Measurements from ENCODE around the gene HDAC10.

The HDAC10 gene

DNA sequence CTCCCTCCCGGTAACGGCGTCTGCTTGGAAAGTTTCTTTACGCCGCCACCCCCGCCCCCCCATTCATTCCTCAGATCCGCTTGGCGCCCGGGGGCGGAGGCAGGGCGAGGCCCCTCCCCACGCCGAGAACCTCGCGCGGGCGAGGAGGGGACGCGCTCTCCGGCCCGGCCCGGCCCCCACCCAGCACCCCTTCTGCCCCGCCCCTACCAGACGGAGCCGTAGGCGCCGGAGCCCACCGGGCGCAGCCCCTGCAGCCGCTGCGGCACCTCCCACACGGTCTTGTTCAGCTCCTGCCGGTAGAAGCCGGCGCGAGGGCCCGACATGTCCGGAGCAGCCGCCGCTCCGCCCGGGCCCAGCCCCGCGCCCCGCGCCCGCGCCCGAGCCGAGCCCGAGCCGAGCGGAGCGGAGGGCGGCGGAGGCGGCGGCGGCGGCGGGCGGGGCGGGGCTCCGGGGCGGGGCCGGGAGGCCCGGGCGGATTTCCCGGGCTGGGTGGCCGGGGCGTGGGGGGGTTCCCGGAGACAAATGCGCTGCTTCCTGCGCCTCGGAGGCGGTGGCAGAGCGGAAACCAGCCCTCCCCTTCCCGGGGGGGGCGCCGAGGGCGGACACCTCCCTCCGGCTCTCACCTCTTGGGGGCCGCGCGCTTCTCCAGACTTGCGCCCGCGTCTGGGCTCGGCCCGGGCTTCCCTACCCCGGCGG, 19.1 kb upstream of the HDAC10 start, which contains the start of gene MAPK11:
MAPK11 (minus strand) TSS at position 411 of the 696 bp plus-strand sequence; CDS start at position 323, 88 bp downstream.
- peaks cover under 1% of the 10 kb centered on the region for H3K79me1 ChIP-seq (ENCODE audit: low read depth, low read length)
- H2BK15ac ChIP-seq (ENCODE audit: low read length): peak within 1 kb of the TSS; percentile 92
- WGBS, 2 donors (ENCODE audit: extremely low coverage in 2 of 2, insufficient read length in 2 of 2, insufficient replicate concordance in 1 of 2): no CpG with 5 or more reads among the region's 92 CpGs
- H3K4ac ChIP-seq (ENCODE audit: low read length): no peak within 1 kb of the TSS
- H4K91ac ChIP-seq (ENCODE audit: low read depth, low read length, poor library complexity): no peak within 1 kb of the TSS
- H3K4me1 ChIP-seq (ENCODE audit: control insufficient read depth in 2 of 2, insufficient read depth in 1 of 2, low read depth in 1 of 2, low read length in 2 of 2): peaks cover 26 to 27% of the 10 kb centered on the region in 2 donors
- peak within 1 kb of the TSS; percentile 86 for H2AFZ ChIP-seq (ENCODE audit: low read length)
- peak within 1 kb of the TSS; percentile 67 for H3K23ac ChIP-seq (ENCODE audit: low read depth, low read length, poor library complexity)
- peaks cover 0 to 9% (median 0%) of the 10 kb centered on the region in 3 experiments for H3K27me3 ChIP-seq (ENCODE audit: control insufficient read depth in 3 of 3, insufficient read depth in 3 of 3, low read depth in 1 of 3, low read length in 3 of 3)
- H3K14ac ChIP-seq (ENCODE audit: low read length): no peak within 1 kb of the TSS
- H3K4me2 ChIP-seq (ENCODE audit: insufficient read depth, low read length, poor library complexity, severe bottlenecking): peak within 1 kb of the TSS; percentile 83
- peak within 1 kb of the TSS; percentile 87 for H2BK5ac ChIP-seq (ENCODE audit: low read length)
- H3K27ac ChIP-seq (replicated peaks; ENCODE audit: low read length): peak within 1 kb of the TSS; percentile 93
- peaks cover 4 to 6% of the 10 kb centered on the region in 2 donors for H3K9me3 ChIP-seq (replicated peaks in 1 of 2; ENCODE audit: control insufficient read depth in 2 of 2, insufficient read depth in 1 of 2, low read depth in 1 of 2, low read length in 2 of 2)
- H3K18ac ChIP-seq (ENCODE audit: low read length): peak within 1 kb of the TSS; percentile 94
- no peak within 1 kb of the TSS for H4K8ac ChIP-seq (ENCODE audit: low read depth, low read length)
- peak within 1 kb of the TSS; percentile 67 to 71 for H3K4me3 ChIP-seq (ENCODE audit: low read length in 2 of 2)
- DNase-seq (ENCODE audit: low spot score): peak; percentile 26
- H2AK5ac ChIP-seq (ENCODE audit: low read depth, low read length): peak within 1 kb of the TSS; percentile 98
- peak within 1 kb of the TSS; percentile 77 for H2BK12ac ChIP-seq (ENCODE audit: low read length)
- H3K9ac ChIP-seq (ENCODE audit: low read depth, low read length, poor library complexity): no peak within 1 kb of the TSS
- H3K36me3 ChIP-seq (replicated peaks in 1 of 2; ENCODE audit: control insufficient read depth in 2 of 2, insufficient read depth in 2 of 2, low read length in 2 of 2): peaks cover 3 to 21% of the 10 kb centered on the region in 2 donors
- peak within 1 kb of the TSS; percentile 63 for H2BK120ac ChIP-seq (ENCODE audit: low read depth, low read length)

DNA sequence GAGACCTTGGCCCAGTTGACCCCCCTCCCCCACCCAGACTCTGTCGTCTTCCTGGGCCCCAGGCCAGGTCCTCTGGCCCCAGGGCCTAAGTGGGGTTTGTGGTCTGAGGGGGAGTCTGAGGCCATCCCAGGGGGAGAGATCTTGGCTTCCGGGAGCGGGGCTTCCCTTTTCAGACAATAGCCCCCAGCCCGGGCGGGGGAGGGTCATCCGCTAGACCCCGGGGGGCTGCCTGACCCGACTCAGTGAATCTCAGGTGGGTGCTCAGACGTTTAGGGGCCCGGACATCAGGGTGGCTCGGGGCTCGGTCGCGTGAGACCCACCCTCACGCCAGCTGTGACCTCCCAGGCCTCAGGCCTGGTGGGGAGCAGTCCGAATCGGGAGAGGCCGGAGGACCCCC, 18.5 kb upstream of the HDAC10 start:
- Histone ChIP-seq H3K4ac (ENCODE audit: low read length) (no peak overlapping the region), H3K23ac (ENCODE audit: low read depth, low read length, poor library complexity) (peak overlapping the region; percentile 59), H3K36me3 (replicated peaks in 1 of 2; ENCODE audit: control insufficient read depth in 2 of 2, insufficient read depth in 2 of 2, low read length in 2 of 2) (peaks cover 0 to 19% of the 10 kb centered on the region in 2 donors), H2BK120ac (ENCODE audit: low read depth, low read length) (no peak overlapping the region), H2AK5ac (ENCODE audit: low read depth, low read length) (peak overlapping the region; percentile 98), H2BK5ac (ENCODE audit: low read length) (no peak overlapping the region), H3K27me3 (ENCODE audit: control insufficient read depth in 3 of 3, insufficient read depth in 3 of 3, low read depth in 1 of 3, low read length in 3 of 3) (peaks cover 0 to 9% (median 0%) of the 10 kb centered on the region in 3 experiments), H3K9me3 (replicated peaks in 1 of 2; ENCODE audit: control insufficient read depth in 2 of 2, insufficient read depth in 1 of 2, low read depth in 1 of 2, low read length in 2 of 2) (peaks cover 4 to 6% of the 10 kb centered on the region in 2 donors), H4K8ac (ENCODE audit: low read depth, low read length) (no peak overlapping the region), H3K9ac (ENCODE audit: low read depth, low read length, poor library complexity) (no peak overlapping the region), H3K4me2 (ENCODE audit: insufficient read depth, low read length, poor library complexity, severe bottlenecking) (peak overlapping the region; percentile 69), H2BK12ac (ENCODE audit: low read length) (peak overlapping the region; percentile 77), H4K91ac (ENCODE audit: low read depth, low read length, poor library complexity) (no peak overlapping the region), H3K14ac (ENCODE audit: low read length) (no peak overlapping the region), H3K27ac (replicated peaks; ENCODE audit: low read length) (no peak overlapping the region), H3K4me1 (ENCODE audit: control insufficient read depth in 2 of 2, insufficient read depth in 1 of 2, low read depth in 1 of 2, low read length in 2 of 2) (peaks cover 25 to 26% of the 10 kb centered on the region in 2 donors), H2BK15ac (ENCODE audit: low read length) (peak overlapping the region; percentile 13), H2AFZ (ENCODE audit: low read length) (peak overlapping the region; percentile 86), H3K4me3 (ENCODE audit: low read length in 2 of 2) (peak overlapping the region; percentile 67 to 71), H3K18ac (ENCODE audit: low read length) (peak overlapping the region; percentile 85), H3K79me1 (ENCODE audit: low read depth, low read length) (no peaks in the 10 kb centered on the region)
- no peak for DNase-seq (ENCODE audit: low spot score)
- WGBS, 2 donors (ENCODE audit: extremely low coverage in 2 of 2, insufficient read length in 2 of 2, insufficient replicate concordance in 1 of 2): no CpG with 5 or more reads among the region's 18 CpGs

DNA sequence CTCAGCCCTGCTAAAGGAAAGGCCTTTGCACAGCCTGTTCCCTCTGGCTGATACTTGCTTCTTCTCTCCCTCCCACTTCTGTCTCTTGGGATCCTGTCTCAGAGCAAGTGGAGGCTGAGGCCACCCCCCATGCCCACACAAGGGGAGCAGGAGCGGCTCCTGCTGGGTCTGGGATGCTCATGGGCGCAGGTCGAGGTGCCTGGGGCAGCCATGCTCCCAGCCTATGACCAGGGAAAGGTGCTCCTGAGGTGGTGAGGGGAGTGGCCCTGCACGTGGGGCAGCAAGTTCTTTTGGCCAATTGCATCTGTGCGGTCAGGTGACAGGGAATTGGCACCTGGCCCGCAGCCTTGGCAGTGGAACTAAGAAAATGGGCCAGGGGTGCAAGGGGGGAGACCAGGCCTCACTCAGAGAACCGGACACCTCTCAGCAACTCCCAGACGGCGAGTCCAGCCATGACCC, 17.6 kb upstream of the HDAC10 start:
- no CpG with 5 or more reads among the region's 9 CpGs for whole genome bisulfite sequencing, 2 donors (ENCODE audit: extremely low coverage in 2 of 2, insufficient read length in 2 of 2, insufficient replicate concordance in 1 of 2)
- Histone ChIP-seq H3K27ac (replicated peaks; ENCODE audit: low read length) (no peak overlapping the region), H2BK15ac (ENCODE audit: low read length) (peak overlapping the region; percentile 13)

More for the DNA sequence above, 17.6 kb upstream of the HDAC10 start:
- Histone ChIP-seq H3K4me2 (ENCODE audit: insufficient read depth, low read length, poor library complexity, severe bottlenecking) (no peak overlapping the region), H3K14ac (ENCODE audit: low read length) (peak overlapping the region; percentile 56), H3K79me1 (ENCODE audit: low read depth, low read length) (no peaks in the 10 kb centered on the region), H3K4me1 (ENCODE audit: control insufficient read depth in 2 of 2, insufficient read depth in 1 of 2, low read depth in 1 of 2, low read length in 2 of 2) (peaks cover 21 to 24% of the 10 kb centered on the region in 2 donors), H3K23ac (ENCODE audit: low read depth, low read length, poor library complexity) (no peak overlapping the region), H2AK5ac (ENCODE audit: low read depth, low read length) (peak overlapping the region; percentile 10), H3K9me3 (replicated peaks in 1 of 2; ENCODE audit: control insufficient read depth in 2 of 2, insufficient read depth in 1 of 2, low read depth in 1 of 2, low read length in 2 of 2) (peaks cover 4 to 6% of the 10 kb centered on the region in 2 donors), H3K4me3 (ENCODE audit: low read length in 2 of 2) (peak overlapping the region in 1 of 2 donors; percentile 67), H3K36me3 (replicated peaks in 1 of 2; ENCODE audit: control insufficient read depth in 2 of 2, insufficient read depth in 2 of 2, low read length in 2 of 2) (peaks cover 0 to 18% of the 10 kb centered on the region in 2 donors), H2BK12ac (ENCODE audit: low read length) (peak overlapping the region; percentile 33), H4K8ac (ENCODE audit: low read depth, low read length) (no peak overlapping the region), H3K27me3 (ENCODE audit: control insufficient read depth in 3 of 3, insufficient read depth in 3 of 3, low read depth in 1 of 3, low read length in 3 of 3) (peaks cover 0 to 9% (median 0%) of the 10 kb centered on the region in 3 experiments), H2BK5ac (ENCODE audit: low read length) (no peak overlapping the region), H2AFZ (ENCODE audit: low read length) (no peak overlapping the region), H4K91ac (ENCODE audit: low read depth, low read length, poor library complexity) (no peak overlapping the region), H2BK120ac (ENCODE audit: low read depth, low read length) (no peak overlapping the region), H3K9ac (ENCODE audit: low read depth, low read length, poor library complexity) (no peak overlapping the region), H3K4ac (ENCODE audit: low read length) (no peak overlapping the region), H3K18ac (ENCODE audit: low read length) (peak overlapping the region; percentile 11)
- DNase-seq (ENCODE audit: low spot score): no peak

Measured in neuronal stem cell (in vitro differentiated cells).